Stimulated activated CD8-positive, alpha-beta memory T cell treated with anti-CD3 and anti-CD28 coated beads, Interleukin-4, amount 100 ng/mL, for 24 hours (primary cell): Measurements from ENCODE around the gene GDI2.
"Not testable (repeated sequence)": the region's sequence is repeated elsewhere in the genome, so short reads cannot be mapped to it uniquely, and the experiment has no call there.

ENCODE experiments used
- DNase-seq: peaks from one replicate; pipeline ENCODE4 v3.0.0-alpha.2; 2020; ENCODE audit warnings: low read depth

GDI2 gene

GRCh38 chr10:5827841-5828240 lies 14.6 kb upstream of the GDI2 start:
- no peak for DNase-seq

GRCh38 chr10:5826511-5826910 lies 13.3 kb upstream of the GDI2 start:
- DNase-seq, result not testable (repeated sequence)

GRCh38 chr10:5818894-5819293 lies 5.7 kb upstream of the GDI2 start:
- DNase-seq, result no peak

- no peak for DNase-seq
Observed at GRCh38 chr10:5818048-5818331, 4.8 kb upstream of the GDI2 start.

GRCh38 chr10:5817322-5818047 lies 4.3 kb upstream of the GDI2 start:
- no peak for DNase-seq

- no peak for DNase-seq
Observed at GRCh38 chr10:5816170-5816569, 2.9 kb upstream of the GDI2 start.

GRCh38 chr10:5814110-5815107 lies 1.2 kb upstream of the GDI2 start:
- DNase-seq, result no peak

- DNase-seq, result no peak
Observed at GRCh38 chr10:5813091-5813340, 218 bp downstream of the GDI2 start.

GRCh38 chr10:5812283-5813090 lies 747 bp downstream of the GDI2 start:
- DNase-seq, result peak; percentile 20

- DNase-seq, result no peak
Observed at GRCh38 chr10:5811387-5811821, 1.8 kb downstream of the GDI2 start.

GRCh38 chr10:5810225-5810624 lies 3.0 kb downstream of the GDI2 start:
- DNase-seq, result no peak

GRCh38 chr10:5809527-5810154 lies 3.6 kb downstream of the GDI2 start:
- no peak for DNase-seq

GRCh38 chr10:5808783-5809392 lies 4.3 kb downstream of the GDI2 start:
- not testable (repeated sequence) for DNase-seq

GRCh38 chr10:5806745-5807144 lies 6.5 kb downstream of the GDI2 start:
- DNase-seq, result no peak

GRCh38 chr10:5805711-5806110 lies 7.5 kb downstream of the GDI2 start:
- DNase-seq, result no peak

- DNase-seq, result no peak
Observed at GRCh38 chr10:5805260-5805659, 8.0 kb downstream of the GDI2 start.

- no peak for DNase-seq
Observed at GRCh38 chr10:5804386-5804785, 8.8 kb downstream of the GDI2 start.

- DNase-seq, result no peak
Observed at GRCh38 chr10:5800782-5801181, 12.5 kb downstream of the GDI2 start.

- no peak for DNase-seq
Observed at GRCh38 chr10:5794236-5794635, 19.0 kb downstream of the GDI2 start.

GRCh38 chr10:5789626-5790025 lies 23.6 kb downstream of the GDI2 start:
- no peak for DNase-seq

GRCh38 chr10:5788969-5789368 lies 24.3 kb downstream of the GDI2 start:
- no peak for DNase-seq

- DNase-seq, result no peak
Observed at GRCh38 chr10:5783300-5783699, 29.9 kb downstream of the GDI2 start.
